ENCODE measurements around the gene GGT6. TPM values are rescaled to one million over a fixed set of nuclear protein-coding genes. Genes with fewer than 3 reads are reported as not detected.
"Not testable (repeated sequence)": the region's sequence is repeated elsewhere in the genome, so short reads cannot be mapped to it uniquely, and the experiment has no call there.

GGT6 gene
- total and polyA plus RNA-seq, 4 donors: 0.15 TPM; not detected in 3

- DNase-seq (ENCODE audit: low read depth in 4 of 6, low spot score in 6 of 6); H3K27ac ChIP-seq (ENCODE audit: low read depth, low read length); H3K9me3 ChIP-seq (ENCODE audit: control insufficient read depth, insufficient read depth, low read length); H3K4me3 ChIP-seq (ENCODE audit: low read depth, low read length); H3K36me3 ChIP-seq (ENCODE audit: control insufficient read depth, insufficient read depth, low read length); H3K27me3 ChIP-seq (ENCODE audit: control insufficient read depth, insufficient read depth, low read length): not testable (repeated sequence)
- WGBS (ENCODE audit: insufficient coverage): 100% methylated on average over 3 of the region's 24 CpGs
- peaks cover 19% of the 10 kb centered on the region for H3K4me1 ChIP-seq (ENCODE audit: control insufficient read depth, insufficient read depth, low read length)
Measured at GRCh38 chr17:4578349-4578748, 18.0 kb upstream of the GGT6 start.

- H3K4me1 ChIP-seq (ENCODE audit: control insufficient read depth, insufficient read depth, low read length): peaks cover 19% of the 10 kb centered on the region
- H3K4me3 ChIP-seq (ENCODE audit: low read depth, low read length): no peak overlapping the region
- no peaks in the 10 kb centered on the region for H3K9me3 ChIP-seq (ENCODE audit: control insufficient read depth, insufficient read depth, low read length)
- H3K27me3 ChIP-seq (ENCODE audit: control insufficient read depth, insufficient read depth, low read length): no peaks in the 10 kb centered on the region
- H3K36me3 ChIP-seq (ENCODE audit: control insufficient read depth, insufficient read depth, low read length): no peaks in the 10 kb centered on the region
- WGBS (ENCODE audit: insufficient coverage): no CpG with 5 or more reads among the region's 8 CpGs
- H3K27ac ChIP-seq (ENCODE audit: low read depth, low read length): peak overlapping the region; percentile 80
- DNase-seq (ENCODE audit: low read depth in 4 of 6, low spot score in 6 of 6): no peak
Measured at GRCh38 chr17:4577386-4577993, 17.1 kb upstream of the GGT6 start.

DNA sequence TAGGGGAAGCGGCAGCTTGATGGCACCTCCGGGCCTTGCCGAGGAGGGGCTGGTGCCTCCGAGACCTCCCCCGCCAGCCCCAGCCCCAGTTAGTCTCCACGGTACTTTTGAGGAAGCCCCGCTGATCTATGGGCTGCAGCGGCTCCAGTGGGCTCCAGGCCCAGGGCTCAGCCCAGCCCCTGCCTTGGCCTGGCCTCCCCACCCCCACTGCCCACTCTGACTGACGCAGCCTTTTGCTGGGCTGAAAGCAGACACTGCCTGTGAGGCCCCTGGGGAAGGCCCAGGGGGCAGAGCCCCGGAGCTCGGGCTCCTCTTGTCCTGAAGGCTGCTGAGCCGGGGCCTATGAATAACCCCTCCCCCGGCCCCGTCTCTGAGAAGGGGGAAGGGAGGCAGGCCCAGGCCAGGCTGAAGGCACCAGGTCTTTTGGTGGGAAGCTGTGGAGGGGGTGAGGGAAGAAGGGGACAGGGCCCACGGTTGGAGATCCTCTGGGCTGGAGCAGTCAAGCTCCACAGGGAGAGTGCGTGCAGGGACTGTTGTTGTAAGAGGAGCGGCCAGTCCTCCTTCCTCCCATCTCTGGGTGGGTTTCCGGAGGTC is 16.4 kb upstream of the GGT6 start:
- no peaks in the 10 kb centered on the region for H3K36me3 ChIP-seq (ENCODE audit: control insufficient read depth, insufficient read depth, low read length)
- peak in 1 of 6 donors; percentile 8 for DNase-seq (ENCODE audit: low read depth in 4 of 6, low spot score in 6 of 6)
- no peaks in the 10 kb centered on the region for H3K9me3 ChIP-seq (ENCODE audit: control insufficient read depth, insufficient read depth, low read length)
- H3K27me3 ChIP-seq (ENCODE audit: control insufficient read depth, insufficient read depth, low read length): no peaks in the 10 kb centered on the region
- peaks cover 19% of the 10 kb centered on the region for H3K4me1 ChIP-seq (ENCODE audit: control insufficient read depth, insufficient read depth, low read length)
- peak overlapping the region; percentile 80 for H3K27ac ChIP-seq (ENCODE audit: low read depth, low read length)
- no peak overlapping the region for H3K4me3 ChIP-seq (ENCODE audit: low read depth, low read length)
- 36% methylated on average over 17 of the region's 18 CpGs for WGBS (ENCODE audit: insufficient coverage)

- Histone ChIP-seq H3K4me1 (ENCODE audit: control insufficient read depth, insufficient read depth, low read length) (peaks cover 19% of the 10 kb centered on the region), H3K27me3 (ENCODE audit: control insufficient read depth, insufficient read depth, low read length) (no peaks in the 10 kb centered on the region), H3K9me3 (ENCODE audit: control insufficient read depth, insufficient read depth, low read length) (no peaks in the 10 kb centered on the region), H3K36me3 (ENCODE audit: control insufficient read depth, insufficient read depth, low read length) (no peaks in the 10 kb centered on the region), H3K27ac (ENCODE audit: low read depth, low read length) (peak overlapping the region; percentile 80), H3K4me3 (ENCODE audit: low read depth, low read length) (no peak overlapping the region)
- 67% methylated on average over 6 of the region's 6 CpGs for WGBS (ENCODE audit: insufficient coverage)
- no peak for DNase-seq (ENCODE audit: low read depth in 4 of 6, low spot score in 6 of 6)
Measured at GRCh38 chr17:4576161-4576558, 15.8 kb upstream of the GGT6 start.

GRCh38 chr17:4574448-4575045 is 14.2 kb upstream of the GGT6 start:
- DNase-seq (ENCODE audit: low read depth in 4 of 6, low spot score in 6 of 6): no peak
- H3K4me1 ChIP-seq (ENCODE audit: control insufficient read depth, insufficient read depth, low read length): peaks cover 19% of the 10 kb centered on the region
- no peaks in the 10 kb centered on the region for H3K36me3 ChIP-seq (ENCODE audit: control insufficient read depth, insufficient read depth, low read length)
- 95% methylated on average over 7 of the region's 9 CpGs for WGBS (ENCODE audit: insufficient coverage)
- no peak overlapping the region for H3K4me3 ChIP-seq (ENCODE audit: low read depth, low read length)
- no peaks in the 10 kb centered on the region for H3K27me3 ChIP-seq (ENCODE audit: control insufficient read depth, insufficient read depth, low read length)
- H3K9me3 ChIP-seq (ENCODE audit: control insufficient read depth, insufficient read depth, low read length): no peaks in the 10 kb centered on the region
- no peak overlapping the region for H3K27ac ChIP-seq (ENCODE audit: low read depth, low read length)

DNA sequence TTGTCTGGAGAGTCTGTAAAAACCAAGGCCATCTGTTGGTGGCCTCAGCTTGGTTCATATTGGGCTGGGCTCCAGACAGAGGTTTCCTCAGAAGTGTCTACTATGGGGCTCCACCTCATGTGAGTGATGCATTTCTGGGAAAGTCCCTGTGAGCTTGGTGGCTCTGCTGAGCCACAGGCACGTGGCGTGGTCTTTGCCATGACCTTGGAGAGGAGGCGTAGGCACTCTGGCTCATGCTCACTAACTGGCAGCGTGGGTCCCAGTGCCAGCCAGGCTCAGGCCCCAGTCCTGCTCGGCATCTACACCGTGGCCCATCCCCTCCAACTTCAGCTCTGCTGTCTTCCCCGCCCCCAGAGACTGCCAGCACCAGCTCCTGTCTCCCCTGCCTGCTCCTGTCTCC is 13.3 kb upstream of the GGT6 start:
- Histone ChIP-seq H3K9me3 (ENCODE audit: control insufficient read depth, insufficient read depth, low read length) (no peaks in the 10 kb centered on the region), H3K4me1 (ENCODE audit: control insufficient read depth, insufficient read depth, low read length) (peaks cover 19% of the 10 kb centered on the region), H3K4me3 (ENCODE audit: low read depth, low read length) (no peak overlapping the region), H3K27ac (ENCODE audit: low read depth, low read length) (no peak overlapping the region), H3K36me3 (ENCODE audit: control insufficient read depth, insufficient read depth, low read length) (no peaks in the 10 kb centered on the region), H3K27me3 (ENCODE audit: control insufficient read depth, insufficient read depth, low read length) (no peaks in the 10 kb centered on the region)
- WGBS (ENCODE audit: insufficient coverage): 84% methylated on average over 7 of the region's 7 CpGs
- no peak for DNase-seq (ENCODE audit: low read depth in 4 of 6, low spot score in 6 of 6)

DNA sequence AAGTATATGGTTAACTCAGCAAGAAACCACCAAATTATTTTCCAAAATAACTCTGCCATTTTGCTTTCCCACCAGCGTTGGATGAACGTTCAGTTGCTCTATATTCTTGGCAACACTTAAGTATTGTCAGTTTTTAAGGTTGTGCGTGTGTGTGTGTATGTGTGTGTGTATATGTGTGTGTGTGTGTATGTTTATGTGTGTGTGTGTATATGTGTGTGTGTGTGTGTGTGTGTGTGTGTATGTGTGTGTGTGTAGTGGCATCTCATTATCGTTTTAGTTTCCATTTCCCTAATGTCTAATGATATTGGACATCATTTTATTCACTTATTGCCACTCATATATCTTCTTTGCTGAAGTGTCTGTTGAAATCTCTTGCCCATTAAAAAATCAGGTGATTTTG is 12.7 kb upstream of the GGT6 start:
- H3K27me3 ChIP-seq (ENCODE audit: control insufficient read depth, insufficient read depth, low read length): no peaks in the 10 kb centered on the region
- H3K4me3 ChIP-seq (ENCODE audit: low read depth, low read length): no peak overlapping the region
- no CpG with 5 or more reads among the region's 4 CpGs for WGBS (ENCODE audit: insufficient coverage)

GRCh38 chr17:4572131-4572530 is 11.8 kb upstream of the GGT6 start:
- DNase-seq (ENCODE audit: low read depth in 4 of 6, low spot score in 6 of 6): no peak
- H3K36me3 ChIP-seq (ENCODE audit: control insufficient read depth, insufficient read depth, low read length): no peaks in the 10 kb centered on the region
- H3K27me3 ChIP-seq (ENCODE audit: control insufficient read depth, insufficient read depth, low read length): no peaks in the 10 kb centered on the region
- 100% methylated on average over 1 of the region's 9 CpGs for WGBS (ENCODE audit: insufficient coverage)
- H3K27ac ChIP-seq (ENCODE audit: low read depth, low read length): no peak overlapping the region
- no peaks in the 10 kb centered on the region for H3K9me3 ChIP-seq (ENCODE audit: control insufficient read depth, insufficient read depth, low read length)
- H3K4me3 ChIP-seq (ENCODE audit: low read depth, low read length): no peak overlapping the region
- peaks cover 14% of the 10 kb centered on the region for H3K4me1 ChIP-seq (ENCODE audit: control insufficient read depth, insufficient read depth, low read length)

More for the DNA sequence above, 12.7 kb upstream of the GGT6 start:
- Histone ChIP-seq H3K4me1 (ENCODE audit: control insufficient read depth, insufficient read depth, low read length) (peaks cover 19% of the 10 kb centered on the region), H3K27ac (ENCODE audit: low read depth, low read length) (no peak overlapping the region), H3K36me3 (ENCODE audit: control insufficient read depth, insufficient read depth, low read length) (no peaks in the 10 kb centered on the region), H3K9me3 (ENCODE audit: control insufficient read depth, insufficient read depth, low read length) (no peaks in the 10 kb centered on the region)
- DNase-seq (ENCODE audit: low read depth in 4 of 6, low spot score in 6 of 6): no peak

DNA sequence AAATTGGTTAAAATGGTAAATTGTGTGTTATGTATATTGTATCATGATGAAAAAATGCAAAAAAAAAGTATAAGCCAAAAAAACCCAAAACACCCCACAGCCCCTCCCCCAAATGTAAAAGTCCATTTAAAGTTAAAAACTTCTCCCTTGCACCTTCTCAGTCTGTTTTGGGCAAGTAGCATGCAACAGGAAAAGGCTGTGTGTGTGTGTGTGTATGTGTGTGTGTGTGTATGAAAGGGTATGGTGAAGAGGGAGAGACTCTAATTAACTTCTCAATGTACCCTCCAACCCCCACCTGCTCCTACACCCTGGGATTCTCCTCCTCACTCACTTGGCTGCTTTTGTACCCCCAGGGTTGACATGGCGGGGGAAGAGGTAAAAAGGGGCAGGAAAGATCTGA is 9.2 kb upstream of the GGT6 start:
- no peaks in the 10 kb centered on the region for H3K27me3 ChIP-seq (ENCODE audit: control insufficient read depth, insufficient read depth, low read length)
- no peak overlapping the region for H3K27ac ChIP-seq (ENCODE audit: low read depth, low read length)
- no peaks in the 10 kb centered on the region for H3K36me3 ChIP-seq (ENCODE audit: control insufficient read depth, insufficient read depth, low read length)
- DNase-seq (ENCODE audit: low read depth in 4 of 6, low spot score in 6 of 6): no peak
- peaks cover 3% of the 10 kb centered on the region for H3K4me1 ChIP-seq (ENCODE audit: control insufficient read depth, insufficient read depth, low read length)
- H3K4me3 ChIP-seq (ENCODE audit: low read depth, low read length): no peak overlapping the region
- WGBS (ENCODE audit: insufficient coverage): no CpG with 5 or more reads among the region's 1 CpG
- H3K9me3 ChIP-seq (ENCODE audit: control insufficient read depth, insufficient read depth, low read length): no peaks in the 10 kb centered on the region

DNA sequence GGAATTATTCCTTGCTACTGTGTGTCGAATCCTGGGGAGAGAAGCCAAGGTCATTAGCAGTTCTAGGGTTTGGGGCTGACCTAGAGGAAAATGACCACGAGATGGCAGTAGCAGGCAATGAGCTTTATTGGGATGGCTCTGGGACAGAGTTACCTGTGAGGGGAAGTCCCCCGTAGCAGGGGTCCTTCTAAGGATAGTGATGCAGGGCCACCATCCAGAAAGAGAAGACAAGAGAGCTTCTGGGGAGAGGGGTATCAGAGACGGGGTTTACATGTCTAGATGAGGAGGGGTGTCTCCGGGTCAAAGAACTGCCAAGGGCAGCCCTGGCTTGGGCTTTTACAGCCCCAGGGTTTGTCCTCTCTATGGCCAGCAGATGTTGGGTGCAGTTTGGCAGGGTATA is 6.4 kb upstream of the GGT6 start:
- no peak overlapping the region for H3K4me3 ChIP-seq (ENCODE audit: low read depth, low read length)
- H3K4me1 ChIP-seq (ENCODE audit: control insufficient read depth, insufficient read depth, low read length): peaks cover 3% of the 10 kb centered on the region
- peaks cover 3% of the 10 kb centered on the region for H3K27me3 ChIP-seq (ENCODE audit: control insufficient read depth, insufficient read depth, low read length)
- 9% methylated on average over 5 of the region's 5 CpGs for WGBS (ENCODE audit: insufficient coverage)
- H3K9me3 ChIP-seq (ENCODE audit: control insufficient read depth, insufficient read depth, low read length): no peaks in the 10 kb centered on the region
- H3K27ac ChIP-seq (ENCODE audit: low read depth, low read length): no peak overlapping the region
- DNase-seq (ENCODE audit: low read depth in 4 of 6, low spot score in 6 of 6): peak in 3 of 6 donors; percentile 46 to 88 (median 79)
- no peaks in the 10 kb centered on the region for H3K36me3 ChIP-seq (ENCODE audit: control insufficient read depth, insufficient read depth, low read length)
